Measurements from ENCODE around the gene SST. TPM values are rescaled to one million over a fixed set of nuclear protein-coding genes. Genes with fewer than 3 reads are reported as not detected.
A peak's percentile ranks its signal among the peaks of the same experiment; 100 is the strongest.

Gene SST
- total RNA-seq, 1 donor, result not detected

DNA sequence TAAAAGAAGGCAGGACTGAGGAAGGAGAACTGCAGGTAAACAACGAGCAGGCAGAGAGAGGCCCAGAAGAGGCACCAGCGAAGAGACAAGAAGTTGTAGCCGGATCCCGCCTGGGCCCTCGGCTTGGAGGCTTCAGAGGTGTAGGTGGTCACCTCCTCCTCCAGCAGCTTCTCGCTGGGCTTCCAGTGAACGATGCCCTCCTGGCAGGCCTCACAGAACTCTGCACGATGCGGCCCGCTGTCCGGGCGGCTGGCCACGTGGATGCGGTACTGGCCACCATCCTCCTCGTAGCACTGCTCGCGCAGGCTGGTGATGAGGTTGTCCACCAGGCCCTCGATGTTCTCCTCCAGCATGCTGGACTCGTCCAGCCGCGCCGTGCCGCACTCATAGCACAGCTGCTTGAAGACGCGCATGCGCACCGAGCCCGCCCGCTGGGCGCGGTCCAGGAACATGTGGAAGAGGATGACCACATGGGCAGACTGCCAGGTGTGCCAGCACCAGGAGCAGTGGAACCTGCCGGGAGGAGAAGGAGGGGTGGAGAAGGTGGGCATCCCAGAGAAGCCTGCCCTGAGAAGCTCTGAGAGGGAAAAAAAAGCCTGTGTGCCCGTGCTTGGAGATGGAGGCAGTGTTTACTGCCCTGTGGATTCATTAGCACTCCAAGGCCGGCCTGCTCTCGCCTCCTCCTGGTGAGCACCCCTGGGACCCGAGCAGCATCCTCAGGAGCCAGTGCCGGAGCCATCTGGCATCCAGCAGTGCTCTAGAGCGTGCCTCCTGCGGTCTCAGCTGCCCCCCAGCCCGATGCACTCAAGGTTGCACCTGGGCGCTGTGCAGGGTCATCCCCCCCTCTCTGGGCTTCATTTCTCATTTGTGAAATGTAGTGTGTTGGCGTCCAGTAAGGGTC is 28.6 kb upstream of the SST start:
- TF ChIP-seq, protein P1, sequence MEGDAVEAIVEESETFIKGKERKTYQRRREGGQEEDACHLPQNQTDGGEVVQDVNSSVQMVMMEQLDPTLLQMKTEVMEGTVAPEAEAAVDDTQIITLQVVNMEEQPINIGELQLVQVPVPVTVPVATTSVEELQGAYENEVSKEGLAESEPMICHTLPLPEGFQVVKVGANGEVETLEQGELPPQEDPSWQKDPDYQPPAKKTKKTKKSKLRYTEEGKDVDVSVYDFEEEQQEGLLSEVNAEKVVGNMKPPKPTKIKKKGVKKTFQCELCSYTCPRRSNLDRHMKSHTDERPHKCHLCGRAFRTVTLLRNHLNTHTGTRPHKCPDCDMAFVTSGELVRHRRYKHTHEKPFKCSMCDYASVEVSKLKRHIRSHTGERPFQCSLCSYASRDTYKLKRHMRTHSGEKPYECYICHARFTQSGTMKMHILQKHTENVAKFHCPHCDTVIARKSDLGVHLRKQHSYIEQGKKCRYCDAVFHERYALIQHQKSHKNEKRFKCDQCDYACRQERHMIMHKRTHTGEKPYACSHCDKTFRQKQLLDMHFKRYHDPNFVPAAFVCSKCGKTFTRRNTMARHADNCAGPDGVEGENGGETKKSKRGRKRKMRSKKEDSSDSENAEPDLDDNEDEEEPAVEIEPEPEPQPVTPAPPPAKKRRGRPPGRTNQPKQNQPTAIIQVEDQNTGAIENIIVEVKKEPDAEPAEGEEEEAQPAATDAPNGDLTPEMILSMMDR (IDR thresholded peaks at IDR 0.05; ENCODE audit: insufficient read depth, low read depth, low read length), result no peak

DNA sequence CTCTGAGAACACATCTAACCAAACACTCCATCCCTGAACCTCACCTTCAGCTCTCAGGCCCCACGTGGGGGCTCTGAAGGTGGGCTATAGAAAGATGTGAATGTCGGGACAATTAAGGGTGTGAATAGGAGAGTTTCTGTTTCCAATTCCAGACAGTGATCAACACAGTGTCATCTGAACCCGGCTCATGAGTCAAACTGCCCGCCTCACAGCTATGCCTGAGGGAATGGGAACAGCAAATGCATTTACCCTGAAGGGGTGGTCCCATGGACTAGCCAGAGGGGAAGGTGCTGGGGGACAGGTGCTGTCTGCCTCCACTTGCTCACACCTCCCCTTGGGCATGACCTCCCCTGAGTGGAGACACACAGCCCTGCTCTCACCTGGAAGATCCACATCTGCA is 25.8 kb upstream of the SST start:
- no peak for DNase-seq (ENCODE audit: low read depth)
- no peak overlapping the region for H3K4me3 ChIP-seq (ENCODE audit: low read depth, low read length)
- TF ChIP-seq, protein P1 (IDR thresholded peaks at IDR 0.05; ENCODE audit: insufficient read depth, low read depth, low read length), result no peak

More for the DNA sequence above, 28.6 kb upstream of the SST start:
- DNase-seq (ENCODE audit: low read depth), result no peak
- H3K4me3 ChIP-seq (ENCODE audit: low read depth, low read length), result no peak overlapping the region

DNA sequence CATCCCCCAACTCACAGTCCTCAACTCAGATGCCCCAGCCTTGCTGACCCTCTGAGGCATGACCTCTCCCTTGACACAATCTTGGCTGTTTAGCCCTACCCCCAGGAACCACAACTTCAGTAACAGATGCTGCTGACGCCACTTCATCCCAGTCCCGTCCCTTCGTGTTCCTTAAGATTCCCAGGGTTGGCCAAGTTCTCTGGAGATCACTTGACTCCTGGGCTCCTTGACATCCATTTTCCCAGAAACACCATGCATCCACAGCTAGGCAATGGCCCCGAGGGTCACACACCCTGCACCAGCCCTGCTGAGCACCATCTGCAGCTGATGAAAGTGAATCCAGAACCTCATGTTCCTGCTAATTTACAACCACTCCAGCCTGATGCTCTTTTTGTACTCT is 25.3 kb upstream of the SST start:
- DNase-seq (ENCODE audit: low read depth), result no peak
- TF ChIP-seq, protein P1 (IDR thresholded peaks at IDR 0.05; ENCODE audit: insufficient read depth, low read depth, low read length), result no peak
- H3K4me3 ChIP-seq (ENCODE audit: low read depth, low read length), result no peak overlapping the region

DNA sequence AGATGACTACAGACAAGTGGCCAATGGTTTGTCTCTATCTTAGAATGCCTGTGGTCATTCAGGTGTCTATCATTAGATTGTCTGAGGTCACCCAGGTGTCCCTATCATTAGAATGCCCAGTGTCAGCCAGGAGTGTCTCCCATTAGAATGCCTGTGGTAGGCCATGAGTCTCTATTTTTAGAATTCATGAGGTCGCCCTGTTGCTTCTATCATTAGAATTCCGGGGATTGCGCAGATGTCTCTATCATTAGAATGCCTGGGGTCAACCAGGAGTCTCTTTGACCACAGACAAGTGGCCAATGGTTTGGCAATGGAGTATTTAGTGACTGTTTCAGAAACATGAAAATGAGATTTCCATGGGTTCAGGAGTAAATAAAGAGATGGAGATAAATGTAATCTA is 24.6 kb upstream of the SST start:
- no peak overlapping the region for H3K4me3 ChIP-seq (ENCODE audit: low read depth, low read length)
- DNase-seq (ENCODE audit: low read depth), result peak; percentile 49
- TF ChIP-seq, protein P1 (IDR thresholded peaks at IDR 0.05; ENCODE audit: insufficient read depth, low read depth, low read length), result no peak

DNA sequence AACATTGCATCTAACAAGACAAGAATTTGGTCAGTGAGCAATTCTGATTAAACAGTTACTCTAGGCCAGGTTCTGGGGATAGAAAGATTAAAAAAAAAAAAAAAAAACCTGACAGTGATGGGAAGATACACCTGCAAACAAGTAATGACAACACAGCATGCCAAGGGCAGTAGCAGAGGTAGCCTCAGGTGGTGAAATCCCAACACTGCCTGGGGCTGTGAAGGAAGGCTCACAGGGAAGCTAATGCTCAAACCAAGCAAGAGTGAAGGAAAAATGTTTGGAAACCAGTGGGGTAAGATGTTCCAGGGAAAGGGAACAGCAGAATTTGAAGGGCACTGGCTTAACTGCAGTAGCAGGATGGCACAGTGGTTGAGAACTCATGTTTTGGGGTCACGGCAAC is 23.2 kb upstream of the SST start:
- no peak for DNase-seq (ENCODE audit: low read depth)
- H3K4me3 ChIP-seq (ENCODE audit: low read depth, low read length), result no peak overlapping the region
- TF ChIP-seq, protein P1 (IDR thresholded peaks at IDR 0.05; ENCODE audit: insufficient read depth, low read depth, low read length), result no peak

DNA sequence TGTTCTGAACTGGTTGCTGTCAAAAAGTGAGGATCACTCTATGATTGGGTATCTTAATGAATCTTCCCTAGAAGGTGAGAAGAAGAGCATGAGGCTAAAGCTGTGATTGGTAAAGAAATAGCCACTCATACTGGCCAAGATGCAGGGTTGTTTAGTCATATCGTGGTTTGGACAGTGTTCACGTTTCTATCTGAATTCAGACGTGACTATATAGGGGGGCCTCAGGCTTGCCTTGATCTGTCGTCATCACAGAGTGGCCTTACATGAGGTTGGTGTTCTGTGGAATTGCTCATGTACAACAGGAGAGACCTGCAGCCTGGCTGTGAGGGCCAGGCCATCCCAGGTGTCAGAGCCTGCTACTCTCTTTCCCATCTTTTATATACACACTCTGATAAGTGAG is 19.8 kb upstream of the SST start:
- TF ChIP-seq, protein P1 (IDR thresholded peaks at IDR 0.05; ENCODE audit: insufficient read depth, low read depth, low read length), result no peak
- no peak overlapping the region for H3K4me3 ChIP-seq (ENCODE audit: low read depth, low read length)
- no peak for DNase-seq (ENCODE audit: low read depth)

Measured in fibroblast of villous mesenchyme (primary cell).